Measurements from ENCODE around the gene RCSD1.

Gene RCSD1

GRCh38 chr1:167645140-167645541 is 15.1 kb downstream of the RCSD1 start:
- no peak for ATAC-seq
- Mint-ChIP-seq H3K9me3 (no peaks in the 10 kb centered on the region), H3K27ac (peak overlapping the region; percentile 75)

GRCh38 chr1:167645625-167646414 is 15.8 kb downstream of the RCSD1 start:
- Mint-ChIP-seq H3K9me3 (no peaks in the 10 kb centered on the region), H3K36me3 (peaks cover 41% of the 10 kb centered on the region), H3K4me3 (no peak overlapping the region), H3K27ac (peak overlapping the region; percentile 75), H3K4me1 (peaks cover 93% of the 10 kb centered on the region), H3K27me3 (no peaks in the 10 kb centered on the region)
- ATAC-seq: no peak

More at GRCh38 chr1:167645140-167645541, 15.1 kb downstream of the RCSD1 start:
- no peak overlapping the region for H3K4me3 Mint-ChIP-seq
- H3K27me3 Mint-ChIP-seq: no peaks in the 10 kb centered on the region
- H3K4me1 Mint-ChIP-seq: peaks cover 93% of the 10 kb centered on the region
- peaks cover 47% of the 10 kb centered on the region for H3K36me3 Mint-ChIP-seq

GRCh38 chr1:167648252-167648849 is 18.3 kb downstream of the RCSD1 start:
- peaks cover 82% of the 10 kb centered on the region for H3K4me1 Mint-ChIP-seq
- H3K36me3 Mint-ChIP-seq: peaks cover 28% of the 10 kb centered on the region
- ATAC-seq: no peak
- no peak overlapping the region for H3K4me3 Mint-ChIP-seq
- H3K27ac Mint-ChIP-seq: peak overlapping the region; percentile 66
- no peaks in the 10 kb centered on the region for H3K27me3 Mint-ChIP-seq
- H3K9me3 Mint-ChIP-seq: no peaks in the 10 kb centered on the region

GRCh38 chr1:167648978-167649744 is 19.1 kb downstream of the RCSD1 start:
- Mint-ChIP-seq H3K4me1 (peaks cover 82% of the 10 kb centered on the region), H3K27me3 (no peaks in the 10 kb centered on the region), H3K27ac (peak overlapping the region; percentile 66), H3K4me3 (no peak overlapping the region), H3K36me3 (peaks cover 29% of the 10 kb centered on the region), H3K9me3 (no peaks in the 10 kb centered on the region)
- ATAC-seq: no peak

- peaks cover 37% of the 10 kb centered on the region for H3K36me3 Mint-ChIP-seq
Measured at GRCh38 chr1:167650269-167651160, 20.5 kb downstream of the RCSD1 start.

GRCh38 chr1:167651161-167651693 is 21.2 kb downstream of the RCSD1 start:
- Mint-ChIP-seq H3K36me3 (peaks cover 32% of the 10 kb centered on the region), H3K9me3 (no peaks in the 10 kb centered on the region), H3K27me3 (no peaks in the 10 kb centered on the region), H3K27ac (peak overlapping the region; percentile 66), H3K4me1 (peaks cover 78% of the 10 kb centered on the region), H3K4me3 (peak overlapping the region; percentile 68)
- peak; percentile 86 for ATAC-seq

More at GRCh38 chr1:167650269-167651160, 20.5 kb downstream of the RCSD1 start:
- H3K27ac Mint-ChIP-seq: peak overlapping the region; percentile 66
- no peak overlapping the region for H3K4me3 Mint-ChIP-seq
- peaks cover 82% of the 10 kb centered on the region for H3K4me1 Mint-ChIP-seq
- peak; percentile 89 for ATAC-seq
- no peaks in the 10 kb centered on the region for H3K27me3 Mint-ChIP-seq
- H3K9me3 Mint-ChIP-seq: no peaks in the 10 kb centered on the region

- Mint-ChIP-seq H3K27me3 (no peaks in the 10 kb centered on the region), H3K27ac (peak overlapping the region; percentile 61), H3K4me3 (no peak overlapping the region), H3K36me3 (peaks cover 40% of the 10 kb centered on the region), H3K9me3 (no peaks in the 10 kb centered on the region), H3K4me1 (peaks cover 85% of the 10 kb centered on the region)
- no peak for ATAC-seq
Measured at GRCh38 chr1:167654975-167655575, 25.0 kb downstream of the RCSD1 start.

GRCh38 chr1:167656657-167657056 is 26.6 kb downstream of the RCSD1 start:
- Mint-ChIP-seq H3K27ac (peak overlapping the region; percentile 65), H3K4me1 (peaks cover 85% of the 10 kb centered on the region)
- no peak for ATAC-seq

GRCh38 chr1:167658574-167659328 is 28.7 kb downstream of the RCSD1 start:
- peaks cover 95% of the 10 kb centered on the region for H3K4me1 Mint-ChIP-seq
- peaks cover 49% of the 10 kb centered on the region for H3K36me3 Mint-ChIP-seq
- no peak for ATAC-seq
- H3K27me3 Mint-ChIP-seq: no peaks in the 10 kb centered on the region
- peak overlapping the region; percentile 65 for H3K27ac Mint-ChIP-seq
- H3K9me3 Mint-ChIP-seq: no peaks in the 10 kb centered on the region
- no peak overlapping the region for H3K4me3 Mint-ChIP-seq

More at GRCh38 chr1:167656657-167657056, 26.6 kb downstream of the RCSD1 start:
- Mint-ChIP-seq H3K27me3 (no peaks in the 10 kb centered on the region), H3K36me3 (peaks cover 49% of the 10 kb centered on the region), H3K4me3 (no peak overlapping the region), H3K9me3 (no peaks in the 10 kb centered on the region)

GRCh38 chr1:167659450-167659849 is 29.4 kb downstream of the RCSD1 start:
- Mint-ChIP-seq H3K27ac (peak overlapping the region; percentile 65), H3K27me3 (no peaks in the 10 kb centered on the region), H3K4me1 (peaks cover 88% of the 10 kb centered on the region), H3K4me3 (no peak overlapping the region), H3K9me3 (no peaks in the 10 kb centered on the region), H3K36me3 (peaks cover 45% of the 10 kb centered on the region)
- no peak for ATAC-seq

GRCh38 chr1:167659881-167660280 is 29.8 kb downstream of the RCSD1 start:
- H3K36me3 Mint-ChIP-seq: peaks cover 45% of the 10 kb centered on the region
- no peaks in the 10 kb centered on the region for H3K27me3 Mint-ChIP-seq
- no peak overlapping the region for H3K4me3 Mint-ChIP-seq
- no peaks in the 10 kb centered on the region for H3K9me3 Mint-ChIP-seq
- ATAC-seq: no peak
- H3K4me1 Mint-ChIP-seq: peaks cover 88% of the 10 kb centered on the region
- H3K27ac Mint-ChIP-seq: peak overlapping the region; percentile 65

GRCh38 chr1:167661527-167662426 is 31.7 kb downstream of the RCSD1 start:
- ATAC-seq: peak; percentile 51
- Mint-ChIP-seq H3K27ac (peak overlapping the region; percentile 65), H3K9me3 (no peaks in the 10 kb centered on the region), H3K4me3 (peak overlapping the region; percentile 27), H3K36me3 (peaks cover 43% of the 10 kb centered on the region), H3K4me1 (peaks cover 88% of the 10 kb centered on the region), H3K27me3 (no peaks in the 10 kb centered on the region)
